NCI-H345 treated with DMSO at 0.1 percent for 48 hours (cell line): Measurements from ENCODE around the gene NKG7.

Experiments used
- DNase-seq: peaks from one replicate; lab custom pipeline; 2025; ENCODE audit not compliant: unreplicated experiment; lab: John Stamatoyannopoulos, UW

Gene NKG7

DNA sequence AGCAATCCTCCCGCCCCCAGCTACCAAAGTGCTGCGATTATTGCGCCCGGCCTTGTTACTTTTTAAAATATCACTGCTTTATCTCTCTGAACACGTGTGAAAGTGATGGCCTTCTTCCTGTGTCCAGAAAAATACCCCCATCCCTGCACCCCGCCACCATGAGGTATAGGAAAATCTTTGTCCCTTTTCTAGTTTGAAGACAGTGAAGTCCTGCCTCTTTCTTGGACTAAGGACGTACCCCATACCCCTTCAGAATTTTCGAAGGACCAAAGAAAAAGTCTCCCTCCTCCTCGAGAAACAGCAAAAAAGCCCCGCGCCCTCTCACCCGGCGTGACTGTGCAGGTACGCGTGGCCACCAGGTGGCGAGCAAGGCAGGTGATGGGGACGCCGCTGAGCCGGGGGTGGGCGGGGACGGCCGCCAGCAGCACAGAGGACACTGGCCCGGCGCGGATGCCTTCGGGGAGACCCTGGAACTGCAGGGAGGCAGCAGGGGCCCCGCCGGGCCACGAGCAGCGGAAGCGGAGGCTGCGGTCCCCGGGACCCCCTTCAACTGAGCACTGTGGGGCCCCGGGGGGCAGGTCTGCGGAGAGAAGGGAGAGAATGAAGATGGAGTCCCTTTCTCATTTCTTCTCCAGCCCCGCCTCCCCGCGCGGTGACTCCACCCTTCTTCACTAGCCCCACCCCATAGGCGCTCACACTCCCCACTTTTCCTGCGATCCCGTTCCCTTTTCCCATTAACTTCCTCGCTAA lies 33.7 kb downstream of the NKG7 start:
- DNase-seq = no peak

DNA sequence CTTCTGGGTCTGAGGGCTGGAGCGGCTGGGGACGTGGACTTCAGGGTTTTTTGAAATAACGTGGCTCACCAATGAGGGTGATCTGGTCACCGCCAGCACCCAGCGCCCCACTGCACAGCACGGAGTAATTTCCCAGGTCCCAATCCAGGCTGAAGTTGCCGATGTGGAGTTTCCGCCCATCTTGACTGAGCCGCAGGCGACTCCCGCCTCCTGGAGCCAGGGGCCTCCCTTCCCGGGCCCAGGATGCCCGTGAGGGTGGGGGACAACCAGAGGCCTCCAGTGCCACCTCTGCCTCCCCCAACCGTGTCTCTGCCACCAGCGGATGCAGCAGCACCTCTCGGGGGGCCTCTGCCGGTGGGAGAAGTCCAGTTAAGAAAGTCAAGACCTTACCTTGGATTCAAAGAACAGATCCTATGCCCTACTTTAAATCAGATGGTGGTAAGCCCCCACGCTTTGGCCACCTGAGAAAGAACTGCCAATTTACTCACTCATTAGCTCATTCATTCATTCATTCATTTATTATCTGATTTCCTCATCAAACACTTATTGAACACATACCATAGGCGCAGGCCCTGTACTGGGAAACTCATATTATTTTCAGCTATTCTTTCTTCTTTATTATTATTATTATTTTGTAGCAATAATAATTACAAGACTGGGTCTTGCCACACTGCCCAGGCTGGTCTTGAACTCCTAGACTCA lies 34.4 kb downstream of the NKG7 start:
- no peak for DNase-seq

DNA sequence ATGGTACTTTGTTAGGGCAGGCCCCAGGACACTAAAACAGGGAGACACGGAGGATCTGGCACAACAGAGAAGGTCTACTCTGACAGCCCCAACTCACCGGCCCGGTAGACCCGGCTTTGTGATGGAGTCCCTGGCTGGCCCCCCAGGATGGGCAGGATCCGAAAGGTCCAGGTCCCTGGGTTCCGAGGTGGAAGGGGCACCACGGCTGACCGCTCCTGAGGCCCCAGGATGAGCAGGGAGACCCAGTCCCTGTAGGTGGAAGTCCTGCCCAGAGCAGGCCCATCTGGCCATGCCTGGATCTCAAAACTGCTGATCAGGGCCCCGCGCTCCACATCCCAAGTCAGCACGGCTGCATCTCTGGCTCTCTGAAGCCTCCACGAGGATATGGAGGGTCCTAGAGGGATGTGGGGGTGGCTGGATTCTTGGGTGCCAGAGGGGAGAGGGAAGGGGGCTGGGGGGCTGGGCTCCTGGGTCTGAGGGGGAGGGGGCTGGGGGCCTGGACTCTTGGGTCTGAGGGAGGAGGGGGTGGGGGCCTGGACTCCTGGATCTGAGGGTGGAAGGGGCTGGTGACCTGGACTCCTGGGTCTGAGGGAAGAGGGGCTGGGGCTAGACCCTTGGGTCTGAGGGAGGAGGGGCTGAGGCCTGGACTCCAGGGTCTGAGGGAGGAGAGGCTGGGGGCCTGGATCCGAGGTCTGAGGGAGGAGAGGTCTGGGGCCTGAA lies 35.2 kb downstream of the NKG7 start:
- no peak for DNase-seq

DNA sequence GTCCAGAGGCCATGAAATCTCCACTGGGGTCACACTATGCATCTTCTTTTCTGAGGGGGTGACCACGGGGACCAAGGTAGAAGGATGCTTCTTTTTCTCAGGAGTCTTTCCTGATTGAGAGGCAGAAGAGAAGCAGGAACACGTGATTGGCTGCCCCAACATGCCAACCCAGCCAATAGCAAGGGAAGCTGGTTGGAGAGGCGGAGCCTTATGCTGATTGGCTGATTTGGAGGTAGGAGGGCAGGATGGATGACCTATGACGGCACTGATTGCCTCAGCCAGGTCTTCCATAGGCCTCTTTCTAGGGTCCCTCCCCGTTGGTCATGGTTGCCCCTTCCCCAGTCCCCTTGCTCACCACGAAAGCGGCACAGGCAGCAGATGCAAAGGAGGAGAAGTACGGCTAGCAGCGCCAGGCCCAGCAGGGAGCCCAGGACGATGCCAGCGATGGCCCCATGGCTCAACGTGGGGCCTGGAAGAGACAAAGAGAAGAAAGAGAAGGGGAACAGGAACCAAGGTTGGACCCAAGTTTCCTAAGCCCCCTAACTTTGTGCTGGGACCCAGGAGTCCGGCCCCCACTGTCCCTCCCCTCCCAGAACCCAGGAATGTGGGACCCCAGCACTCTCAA lies 38.5 kb downstream of the NKG7 start:
- DNase-seq = no peak

DNA sequence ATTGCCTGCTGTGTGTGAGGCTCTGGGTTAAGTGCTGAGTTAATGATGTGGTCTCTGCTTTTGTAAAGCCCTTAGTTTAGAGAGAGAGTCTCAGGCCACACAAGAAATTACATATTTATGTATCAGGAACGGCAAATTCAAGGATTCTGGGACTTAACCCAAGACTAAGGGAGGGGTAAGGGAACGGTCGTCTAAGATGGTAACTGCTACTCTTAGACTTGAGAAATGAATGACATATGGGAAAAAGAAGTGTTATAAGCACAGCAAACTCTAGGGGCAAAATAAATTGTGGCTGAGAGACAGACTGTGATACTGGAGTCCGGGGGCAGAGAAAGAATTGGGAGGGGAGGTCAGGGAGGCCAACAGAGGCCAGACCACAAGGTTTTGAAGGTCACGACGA lies 40.7 kb downstream of the NKG7 start:
- no peak for DNase-seq

DNA sequence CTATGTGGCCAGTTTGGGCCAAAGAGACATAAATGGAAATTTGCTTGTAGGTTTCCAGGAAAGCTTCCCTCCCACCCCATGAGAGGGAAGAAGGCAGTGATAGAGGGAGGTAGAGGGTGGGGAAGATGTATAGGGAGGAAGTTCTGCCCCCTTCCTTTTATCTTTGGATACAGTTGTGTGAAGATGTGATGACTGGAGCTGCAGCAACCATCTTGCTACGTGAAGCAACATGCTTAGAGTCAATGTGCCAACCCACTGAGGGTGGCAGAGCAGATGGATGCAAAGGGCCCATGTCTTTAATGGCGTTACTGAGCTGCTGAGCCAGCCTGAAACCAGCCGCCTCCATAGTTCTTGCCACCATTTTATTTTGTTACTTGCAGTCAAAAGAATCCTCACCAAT lies 41.3 kb downstream of the NKG7 start:
- no peak for DNase-seq

DNA sequence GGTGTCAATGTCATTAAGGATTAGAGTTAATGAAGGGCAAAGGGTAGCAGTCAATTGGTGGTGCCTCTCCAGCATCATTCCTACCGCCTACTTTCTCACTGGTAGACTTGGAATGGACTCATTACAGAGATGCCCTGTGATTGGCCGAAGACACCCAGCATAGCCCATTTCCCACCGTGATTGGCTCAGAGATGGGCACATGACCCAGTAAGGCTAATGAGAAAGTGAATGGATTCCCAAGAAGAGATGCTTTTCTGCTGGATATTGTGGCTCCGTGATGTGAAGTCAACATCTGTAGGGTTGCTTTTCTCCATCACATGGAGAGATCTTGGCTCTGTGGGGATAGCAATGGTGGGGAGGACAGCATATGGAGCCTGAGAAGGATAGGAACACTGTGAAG lies 42.1 kb downstream of the NKG7 start:
- DNase-seq = no peak

DNA sequence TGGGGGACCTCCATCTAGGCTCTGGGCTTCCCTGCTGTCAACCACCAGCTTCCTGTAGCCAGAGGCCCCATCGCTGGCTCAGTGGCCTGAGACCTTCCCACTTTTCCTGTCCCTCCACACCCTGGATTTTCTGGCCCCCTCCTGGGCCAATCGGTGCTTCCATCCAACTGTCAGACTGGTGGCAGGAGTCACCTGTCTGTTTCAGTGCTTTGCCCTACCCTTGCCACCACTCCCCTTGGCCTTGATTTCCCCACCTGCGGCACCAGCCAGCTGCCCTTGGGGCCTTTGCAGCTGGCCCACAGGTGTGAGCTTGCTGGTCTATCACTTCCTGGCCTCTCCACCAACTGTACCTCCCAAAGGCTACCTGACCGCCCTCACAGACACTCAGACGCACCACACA lies 43.0 kb downstream of the NKG7 start:
- no peak for DNase-seq

DNA sequence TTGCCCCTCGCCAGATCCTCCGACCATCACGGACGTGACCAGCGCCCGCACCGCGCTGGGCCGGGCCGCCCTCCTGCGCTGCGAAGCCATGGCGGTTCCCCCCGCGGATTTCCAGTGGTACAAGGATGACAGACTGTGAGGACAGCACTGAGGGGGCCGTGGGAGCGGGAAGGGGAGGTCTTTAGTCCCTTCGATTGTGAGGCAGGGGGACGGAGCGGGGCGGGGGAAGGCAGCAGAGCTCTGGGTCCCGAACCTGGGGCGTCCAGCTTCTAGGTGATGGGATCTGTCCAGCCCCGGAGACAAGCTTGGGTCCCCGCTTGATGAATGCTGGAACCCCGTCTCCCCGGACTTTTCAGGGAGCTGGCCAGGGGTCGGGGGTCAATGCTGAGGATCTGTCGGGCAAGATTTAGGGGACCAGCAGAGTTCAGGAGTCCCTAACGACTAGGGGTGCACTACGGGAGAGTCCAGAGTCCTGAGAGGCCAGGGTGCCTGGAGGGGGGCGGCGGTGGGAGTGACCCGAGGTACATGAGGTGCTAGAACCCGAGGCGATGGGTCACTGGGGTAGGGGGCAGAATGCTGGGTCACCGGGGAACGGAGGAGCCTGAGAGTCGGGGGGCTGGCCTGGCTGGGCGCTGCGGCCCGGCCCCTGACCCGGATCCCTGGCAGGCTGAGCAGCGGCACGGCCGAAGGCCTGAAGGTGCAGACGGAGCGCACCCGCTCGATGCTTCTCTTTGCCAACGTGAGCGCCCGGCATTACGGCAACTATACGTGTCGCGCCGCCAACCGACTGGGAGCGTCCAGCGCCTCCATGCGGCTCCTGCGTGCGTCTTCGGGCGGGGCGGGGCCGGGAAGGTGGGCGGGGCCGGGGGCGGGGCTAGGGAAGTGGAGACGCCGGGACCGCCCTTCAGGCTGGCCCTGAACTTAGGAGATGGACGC lies 45.1 kb downstream of the NKG7 start:
- DNase-seq = no peak

DNA sequence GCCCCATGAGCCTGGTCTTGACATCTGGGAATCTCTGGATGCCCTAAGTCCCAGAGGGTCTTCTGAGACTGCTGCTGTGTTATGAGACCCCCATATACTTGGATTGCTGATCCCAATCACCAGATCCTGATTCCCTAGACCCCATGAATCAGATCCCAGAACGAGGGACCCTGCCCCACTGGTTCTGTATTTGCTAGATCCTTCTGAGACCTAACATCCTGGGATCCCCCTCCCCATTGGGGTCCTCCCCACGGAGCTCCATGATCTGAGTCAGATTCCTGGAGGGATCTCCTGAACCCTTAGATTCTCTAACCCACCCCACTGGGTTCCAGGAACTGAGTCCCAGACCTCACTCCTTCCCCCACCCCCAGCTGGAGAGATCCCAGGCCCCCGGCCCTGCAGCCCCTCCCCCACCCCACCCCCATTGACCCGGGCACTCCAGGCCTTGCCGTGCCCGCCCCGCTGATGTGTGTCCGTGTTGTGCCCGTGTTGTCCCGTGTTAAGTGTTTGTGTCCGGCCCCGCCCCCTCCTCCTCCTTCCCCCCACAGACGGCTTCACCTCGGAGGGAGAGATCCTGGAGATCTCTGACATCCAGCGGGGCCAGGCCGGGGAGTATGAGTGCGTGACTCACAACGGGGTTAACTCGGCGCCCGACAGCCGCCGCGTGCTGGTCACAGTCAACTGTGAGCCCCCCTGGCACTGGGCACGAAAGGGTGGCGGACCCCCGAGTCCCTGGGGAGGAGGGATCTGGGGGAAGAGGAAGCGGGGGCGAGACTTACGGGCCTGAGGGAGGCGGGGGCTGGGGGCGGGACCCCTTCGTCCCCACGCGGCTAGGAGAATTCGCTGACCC lies 46.0 kb downstream of the NKG7 start:
- no peak for DNase-seq

DNA sequence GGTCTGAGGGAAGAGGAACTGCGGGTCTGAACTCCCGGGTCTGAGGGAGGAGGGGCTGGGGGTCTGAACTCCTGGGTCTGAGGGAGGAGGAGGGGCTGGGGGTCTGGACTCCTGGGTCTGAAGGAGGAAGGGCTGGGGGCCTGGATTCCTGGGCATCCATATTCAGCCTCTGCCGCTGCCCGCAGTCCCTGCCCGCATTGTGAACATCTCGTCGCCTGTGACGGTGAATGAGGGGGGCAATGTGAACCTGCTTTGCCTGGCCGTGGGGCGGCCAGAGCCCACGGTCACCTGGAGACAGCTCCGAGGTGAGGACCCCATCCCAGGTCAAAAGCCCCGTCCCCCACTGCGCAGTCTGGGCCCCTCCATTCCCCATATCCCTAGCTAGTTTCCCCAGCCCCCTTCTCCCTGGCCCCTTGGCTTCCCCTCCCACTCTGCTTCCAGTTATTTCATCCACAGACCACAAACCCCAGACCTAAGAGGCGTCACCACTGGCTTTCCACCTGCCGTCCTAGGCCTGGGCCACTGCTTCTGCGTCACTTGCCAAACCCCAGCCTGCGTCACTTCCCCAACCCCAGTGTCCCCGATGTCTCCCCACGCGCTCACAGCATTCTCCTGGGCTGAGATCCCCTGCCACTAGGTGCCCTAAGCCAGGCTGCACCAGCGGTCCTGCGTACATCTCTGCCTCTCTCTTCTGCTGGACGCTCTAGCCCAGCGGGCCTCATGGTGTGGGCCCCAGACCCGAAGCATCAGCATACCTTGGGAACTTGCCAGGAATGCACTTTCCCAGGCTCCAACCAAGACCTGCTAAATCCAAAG lies 47.1 kb downstream of the NKG7 start:
- DNase-seq = no peak

DNA sequence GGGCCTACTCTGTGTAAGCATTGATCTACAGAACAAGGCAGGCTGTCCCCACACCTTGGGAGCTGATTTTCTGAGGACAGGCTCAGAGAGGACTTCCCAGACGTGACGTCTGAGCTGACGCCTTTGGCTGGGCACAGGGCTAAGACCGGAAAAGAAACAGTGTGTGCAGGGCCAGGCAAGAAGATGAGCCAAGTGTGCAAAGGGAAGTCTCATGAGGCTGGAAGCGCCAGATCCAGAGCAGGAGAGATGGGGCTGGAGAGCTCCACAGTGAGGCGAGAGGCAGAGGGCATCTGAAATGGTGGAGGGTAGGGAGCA lies 48.3 kb downstream of the NKG7 start:
- DNase-seq = no peak

DNA sequence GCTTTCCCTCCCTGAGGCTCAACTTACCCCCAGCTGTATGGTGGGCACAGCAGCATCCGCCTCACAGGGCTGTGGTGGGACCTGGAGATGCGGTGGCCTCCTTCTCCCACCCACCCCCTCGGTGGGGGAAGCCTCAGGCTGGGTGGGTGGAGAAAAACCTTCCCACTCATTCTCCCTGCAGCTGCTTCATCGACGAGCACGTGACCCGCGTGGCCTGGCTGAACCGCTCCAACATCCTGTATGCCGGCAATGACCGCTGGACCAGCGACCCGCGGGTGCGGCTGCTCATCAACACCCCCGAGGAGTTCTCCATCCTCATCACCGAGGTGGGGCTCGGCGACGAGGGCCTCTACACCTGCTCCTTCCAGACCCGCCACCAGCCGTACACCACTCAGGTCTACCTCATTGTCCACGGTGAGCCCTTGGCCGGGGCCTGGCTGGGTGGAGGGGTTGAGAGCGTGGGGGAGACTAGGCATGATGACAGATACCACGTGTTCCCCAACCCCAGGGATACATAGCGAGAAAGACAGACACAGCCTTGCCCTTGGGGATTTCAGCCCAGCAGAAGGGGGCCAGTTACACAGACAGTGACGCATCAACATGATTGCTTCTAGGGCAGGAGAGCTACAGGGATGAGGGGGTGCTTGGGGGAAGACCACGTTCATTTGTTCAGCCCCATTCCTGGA lies 48.8 kb downstream of the NKG7 start:
- DNase-seq = no peak

DNA sequence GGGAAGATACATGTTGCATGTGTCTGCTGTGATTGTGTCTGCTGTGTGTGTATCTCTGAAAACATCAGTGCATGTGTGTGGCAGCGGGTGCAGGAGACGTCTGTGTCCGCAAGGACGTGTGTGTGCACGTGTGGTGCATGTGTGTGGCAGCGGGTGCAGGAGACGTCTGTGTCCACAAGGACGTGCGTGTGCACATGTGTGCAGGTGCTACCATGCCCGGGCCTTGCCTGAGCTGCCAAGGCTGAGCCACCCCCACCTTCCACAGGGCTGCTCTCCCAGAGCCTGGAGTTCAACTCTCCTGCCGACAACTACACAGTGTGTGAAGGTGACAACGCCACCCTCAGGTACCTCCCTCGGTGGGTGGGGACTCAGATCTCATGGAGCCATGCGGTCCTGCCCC lies 50.7 kb downstream of the NKG7 start:
- DNase-seq = no peak
